ENCODE data around the gene LRRC37A2.
"Not testable (repeated sequence)": the region's sequence is repeated elsewhere in the genome, so short reads cannot be mapped to it uniquely, and the experiment has no call there.

Gene LRRC37A2

DNA sequence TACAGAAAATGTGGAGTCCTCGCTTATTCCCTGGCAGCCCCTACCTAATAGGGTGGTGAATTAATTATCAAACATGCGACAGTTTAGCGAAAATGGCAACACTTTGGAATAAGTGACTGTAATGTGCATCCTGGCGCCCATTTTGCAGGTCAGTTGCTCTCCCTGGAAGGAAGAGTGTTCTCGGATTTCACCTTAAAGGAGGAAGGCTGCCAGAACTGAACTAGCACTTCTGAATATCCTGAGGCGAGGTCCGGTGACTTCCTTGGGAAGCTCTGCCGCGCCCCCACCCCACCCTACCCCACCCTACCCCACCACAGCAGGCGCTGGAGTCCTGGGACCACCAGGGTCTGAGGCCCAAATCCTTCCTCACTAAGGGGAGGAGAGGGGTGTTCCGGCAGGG is at the start of gene LRRC37A2:
Gene LRRC37A2 (plus strand): TSS at position 301 of the 400 bp plus-strand sequence. CDS start 245 bp downstream, outside the sequence.
- H3K4me1 ChIP-seq (ENCODE audit: control insufficient read depth, insufficient read depth, low read length); H3K36me3 ChIP-seq (ENCODE audit: control insufficient read depth, insufficient read depth, low read length); H3K27ac ChIP-seq (ENCODE audit: low read depth, low read length); H3K4me3 ChIP-seq (ENCODE audit: low read depth, low read length); H3K9me3 ChIP-seq (ENCODE audit: control insufficient read depth, insufficient read depth, low read depth, low read length); H3K9ac ChIP-seq (ENCODE audit: low read length); H3K27me3 ChIP-seq (ENCODE audit: control insufficient read depth, insufficient read depth, low read length): not testable (repeated sequence)

DNA sequence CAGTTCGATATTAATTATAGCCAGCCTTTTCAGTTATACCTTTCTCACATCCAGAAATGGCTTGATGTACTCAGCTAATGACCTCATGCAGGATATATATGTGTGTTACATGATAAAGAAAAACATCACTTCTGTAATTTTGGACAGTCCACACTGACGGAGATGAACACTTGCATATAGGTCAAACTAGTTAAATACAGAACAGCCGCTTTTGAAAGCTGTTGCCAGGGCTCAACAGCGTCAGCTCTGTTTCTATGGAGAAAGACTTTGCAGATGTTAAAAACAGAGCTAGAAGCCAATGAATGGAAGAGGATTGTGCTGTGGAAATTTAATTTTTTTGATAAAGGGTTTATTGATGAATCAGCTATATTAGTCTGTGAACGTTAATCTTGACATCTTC is 44.6 kb upstream of the LRRC37A2 start:
- H3K9me3 ChIP-seq (ENCODE audit: control insufficient read depth, insufficient read depth, low read depth, low read length); H3K27ac ChIP-seq (ENCODE audit: low read depth, low read length); H3K4me1 ChIP-seq (ENCODE audit: control insufficient read depth, insufficient read depth, low read length); H3K4me3 ChIP-seq (ENCODE audit: low read depth, low read length); H3K9ac ChIP-seq (ENCODE audit: low read length); H3K27me3 ChIP-seq (ENCODE audit: control insufficient read depth, insufficient read depth, low read length); H3K36me3 ChIP-seq (ENCODE audit: control insufficient read depth, insufficient read depth, low read length): not testable (repeated sequence)

DNA sequence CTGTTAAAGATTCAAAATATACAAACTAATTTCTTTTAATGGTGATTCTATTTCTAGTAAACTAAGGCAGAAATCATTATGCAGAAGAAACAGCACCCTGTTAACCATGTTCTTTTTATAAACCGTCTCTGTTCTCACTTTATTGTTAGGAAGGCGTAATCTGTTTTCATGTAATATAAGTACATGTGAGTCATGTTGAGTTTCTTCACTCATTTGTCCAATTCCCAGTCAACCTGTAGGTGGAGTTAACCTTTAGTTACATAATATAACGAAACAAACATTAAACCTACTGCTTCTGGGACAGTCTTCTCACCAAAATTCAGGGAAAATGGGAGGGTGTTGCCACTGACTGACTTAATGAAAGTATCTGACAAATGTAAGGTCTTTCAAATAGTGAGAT is 37.8 kb upstream of the LRRC37A2 start:
- not testable (repeated sequence) for H3K4me1 ChIP-seq (ENCODE audit: control insufficient read depth, insufficient read depth, low read length); H3K36me3 ChIP-seq (ENCODE audit: control insufficient read depth, insufficient read depth, low read length); H3K27ac ChIP-seq (ENCODE audit: low read depth, low read length); H3K4me3 ChIP-seq (ENCODE audit: low read depth, low read length); H3K27me3 ChIP-seq (ENCODE audit: control insufficient read depth, insufficient read depth, low read length); H3K9me3 ChIP-seq (ENCODE audit: control insufficient read depth, insufficient read depth, low read depth, low read length); H3K9ac ChIP-seq (ENCODE audit: low read length)

DNA sequence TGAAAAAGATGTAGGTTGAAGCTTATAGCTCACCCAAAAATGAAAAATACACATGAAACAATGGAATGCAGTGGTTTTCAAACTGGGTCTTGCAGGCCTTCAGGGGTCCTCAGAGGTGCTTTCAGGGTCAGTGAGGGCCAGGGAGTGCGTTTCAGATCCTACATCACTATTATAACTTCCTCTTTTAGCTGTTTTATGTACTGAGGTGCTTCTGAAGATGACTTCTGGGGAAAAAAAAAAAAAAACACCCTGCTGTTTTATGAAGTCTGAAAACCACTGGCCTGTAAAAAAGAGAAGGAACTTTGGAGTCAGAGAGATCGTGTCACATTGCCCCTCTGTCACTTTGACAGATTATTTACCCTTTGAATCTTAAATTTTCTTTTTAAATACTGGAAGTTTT is 36.7 kb upstream of the LRRC37A2 start:
- not testable (repeated sequence) for H3K4me3 ChIP-seq (ENCODE audit: low read depth, low read length); H3K27ac ChIP-seq (ENCODE audit: low read depth, low read length); H3K9ac ChIP-seq (ENCODE audit: low read length); H3K36me3 ChIP-seq (ENCODE audit: control insufficient read depth, insufficient read depth, low read length); H3K9me3 ChIP-seq (ENCODE audit: control insufficient read depth, insufficient read depth, low read depth, low read length); H3K27me3 ChIP-seq (ENCODE audit: control insufficient read depth, insufficient read depth, low read length); H3K4me1 ChIP-seq (ENCODE audit: control insufficient read depth, insufficient read depth, low read length)

DNA sequence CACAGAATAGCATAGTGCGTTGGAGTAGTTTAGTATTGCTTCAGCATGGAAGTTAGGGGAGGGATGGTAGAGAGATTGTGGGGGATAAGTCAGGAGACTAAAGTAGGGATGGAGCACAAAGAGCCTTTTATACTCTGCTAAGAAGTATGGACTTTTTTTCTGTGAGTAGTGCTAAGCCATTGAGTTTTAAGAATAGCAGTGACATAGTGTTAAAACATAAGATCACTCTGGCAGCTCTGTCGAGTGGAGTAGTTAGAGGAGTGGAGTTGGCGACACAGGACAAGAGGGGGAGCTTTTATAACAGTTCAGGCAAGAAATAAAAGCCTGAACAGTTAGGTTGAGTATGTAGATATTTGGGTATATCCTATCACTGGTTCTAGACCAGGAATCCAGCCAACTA is 33.4 kb upstream of the LRRC37A2 start:
- not testable (repeated sequence) for H3K36me3 ChIP-seq (ENCODE audit: control insufficient read depth, insufficient read depth, low read length); H3K27me3 ChIP-seq (ENCODE audit: control insufficient read depth, insufficient read depth, low read length); H3K27ac ChIP-seq (ENCODE audit: low read depth, low read length); H3K9ac ChIP-seq (ENCODE audit: low read length); H3K9me3 ChIP-seq (ENCODE audit: control insufficient read depth, insufficient read depth, low read depth, low read length); H3K4me3 ChIP-seq (ENCODE audit: low read depth, low read length); H3K4me1 ChIP-seq (ENCODE audit: control insufficient read depth, insufficient read depth, low read length)

DNA sequence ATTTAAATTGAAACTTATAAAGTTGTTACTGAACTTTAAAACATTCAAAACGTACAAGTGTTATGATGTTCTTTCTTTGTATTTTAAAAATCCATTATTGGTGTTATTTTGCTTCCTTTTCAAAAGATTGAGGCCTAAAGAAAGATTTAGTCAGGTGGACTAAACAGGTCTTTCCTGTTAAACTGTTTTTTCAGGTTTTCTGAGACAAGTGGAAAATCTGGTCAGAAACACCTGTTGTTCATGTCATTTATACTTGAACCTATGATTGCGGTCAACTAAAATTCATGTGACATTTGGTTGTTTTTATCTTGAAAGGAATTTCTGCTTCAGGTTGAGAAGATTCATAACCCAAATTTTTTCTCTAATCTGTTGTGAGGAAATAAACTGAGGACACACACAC is 31.0 kb upstream of the LRRC37A2 start:
- H3K36me3 ChIP-seq (ENCODE audit: control insufficient read depth, insufficient read depth, low read length); H3K4me1 ChIP-seq (ENCODE audit: control insufficient read depth, insufficient read depth, low read length); H3K4me3 ChIP-seq (ENCODE audit: low read depth, low read length); H3K27me3 ChIP-seq (ENCODE audit: control insufficient read depth, insufficient read depth, low read length); H3K27ac ChIP-seq (ENCODE audit: low read depth, low read length); H3K9ac ChIP-seq (ENCODE audit: low read length); H3K9me3 ChIP-seq (ENCODE audit: control insufficient read depth, insufficient read depth, low read depth, low read length): not testable (repeated sequence)

DNA sequence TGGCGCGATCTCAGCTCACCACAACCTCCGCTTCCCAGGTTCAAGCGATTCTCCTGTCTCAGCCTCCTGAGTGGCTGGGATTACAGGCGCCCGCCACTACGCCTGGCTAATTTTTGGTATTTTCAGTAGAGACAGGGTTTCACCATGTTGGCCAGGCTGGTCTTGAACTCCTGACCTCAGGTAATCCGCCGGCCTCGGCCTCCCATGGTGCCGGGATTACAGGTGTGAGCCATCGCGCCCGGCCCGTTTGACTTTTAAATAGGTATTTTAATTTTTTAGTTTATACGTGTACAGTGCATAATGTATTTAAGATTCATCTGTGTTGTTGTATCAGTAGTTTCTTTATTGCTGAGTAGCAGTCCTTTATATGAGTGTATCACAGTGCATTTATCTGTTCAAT is 20.2 kb upstream of the LRRC37A2 start:
- H3K4me3 ChIP-seq (ENCODE audit: low read depth, low read length); H3K27me3 ChIP-seq (ENCODE audit: control insufficient read depth, insufficient read depth, low read length); H3K9ac ChIP-seq (ENCODE audit: low read length); H3K4me1 ChIP-seq (ENCODE audit: control insufficient read depth, insufficient read depth, low read length); H3K9me3 ChIP-seq (ENCODE audit: control insufficient read depth, insufficient read depth, low read depth, low read length); H3K36me3 ChIP-seq (ENCODE audit: control insufficient read depth, insufficient read depth, low read length); H3K27ac ChIP-seq (ENCODE audit: low read depth, low read length): not testable (repeated sequence)

DNA sequence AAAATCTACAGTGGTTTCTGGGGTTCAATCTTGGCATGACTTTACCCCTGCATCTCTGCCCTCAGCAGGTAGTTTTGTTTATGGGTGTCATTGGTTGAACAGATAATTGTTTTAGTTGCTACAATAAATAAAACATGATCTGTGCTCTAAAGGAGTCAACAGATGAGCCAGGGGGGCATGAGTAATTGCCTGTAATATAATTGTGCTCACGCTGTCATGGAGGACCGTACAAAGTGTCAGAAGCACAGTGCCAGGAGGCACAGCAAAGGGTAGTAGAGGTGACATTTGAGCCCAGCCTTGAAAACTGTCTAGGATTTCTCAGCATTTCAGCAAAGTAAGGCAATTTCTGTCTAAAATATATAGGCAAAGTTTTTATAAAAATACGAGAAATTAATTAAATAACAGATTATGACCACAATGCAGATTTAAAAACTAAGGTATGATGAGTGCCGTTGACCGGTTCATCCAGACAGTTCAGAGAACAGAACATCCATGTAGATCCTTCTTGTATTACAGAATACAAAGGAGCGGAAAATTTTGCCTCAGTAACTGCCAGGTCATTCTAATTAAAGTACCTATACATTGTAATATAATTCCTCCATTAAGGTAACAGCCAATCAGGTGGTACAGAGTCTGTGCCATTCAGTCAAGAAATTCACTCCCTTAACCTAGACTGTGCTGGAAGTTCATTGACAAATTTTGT is 12.7 kb upstream of the LRRC37A2 start:
- not testable (repeated sequence) for H3K9me3 ChIP-seq (ENCODE audit: control insufficient read depth, insufficient read depth, low read depth, low read length); H3K4me3 ChIP-seq (ENCODE audit: low read depth, low read length); H3K27me3 ChIP-seq (ENCODE audit: control insufficient read depth, insufficient read depth, low read length); H3K4me1 ChIP-seq (ENCODE audit: control insufficient read depth, insufficient read depth, low read length); H3K27ac ChIP-seq (ENCODE audit: low read depth, low read length); H3K9ac ChIP-seq (ENCODE audit: low read length); H3K36me3 ChIP-seq (ENCODE audit: control insufficient read depth, insufficient read depth, low read length)

DNA sequence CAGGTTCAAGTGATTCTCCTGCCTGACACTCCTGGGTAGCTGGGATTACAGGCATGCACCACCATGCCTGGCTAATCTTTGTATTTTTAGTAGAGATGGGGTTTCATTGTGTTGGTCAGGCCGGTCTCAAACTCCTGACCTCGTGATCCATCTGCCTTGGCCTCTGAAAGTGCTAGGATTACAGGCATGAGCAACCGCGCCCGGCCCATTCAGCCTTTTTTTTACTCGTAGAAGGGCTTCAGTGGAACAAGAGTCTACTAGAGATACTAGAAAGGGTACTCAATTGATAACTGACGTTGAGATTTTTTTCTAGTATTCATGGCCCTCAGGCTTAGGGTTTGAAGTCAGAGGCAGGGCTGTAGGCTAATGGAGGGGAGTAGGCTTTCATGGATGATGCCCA is 6.4 kb upstream of the LRRC37A2 start:
- not testable (repeated sequence) for H3K27ac ChIP-seq (ENCODE audit: low read depth, low read length); H3K9ac ChIP-seq (ENCODE audit: low read length); H3K4me1 ChIP-seq (ENCODE audit: control insufficient read depth, insufficient read depth, low read length); H3K4me3 ChIP-seq (ENCODE audit: low read depth, low read length); H3K36me3 ChIP-seq (ENCODE audit: control insufficient read depth, insufficient read depth, low read length); H3K9me3 ChIP-seq (ENCODE audit: control insufficient read depth, insufficient read depth, low read depth, low read length); H3K27me3 ChIP-seq (ENCODE audit: control insufficient read depth, insufficient read depth, low read length)

DNA sequence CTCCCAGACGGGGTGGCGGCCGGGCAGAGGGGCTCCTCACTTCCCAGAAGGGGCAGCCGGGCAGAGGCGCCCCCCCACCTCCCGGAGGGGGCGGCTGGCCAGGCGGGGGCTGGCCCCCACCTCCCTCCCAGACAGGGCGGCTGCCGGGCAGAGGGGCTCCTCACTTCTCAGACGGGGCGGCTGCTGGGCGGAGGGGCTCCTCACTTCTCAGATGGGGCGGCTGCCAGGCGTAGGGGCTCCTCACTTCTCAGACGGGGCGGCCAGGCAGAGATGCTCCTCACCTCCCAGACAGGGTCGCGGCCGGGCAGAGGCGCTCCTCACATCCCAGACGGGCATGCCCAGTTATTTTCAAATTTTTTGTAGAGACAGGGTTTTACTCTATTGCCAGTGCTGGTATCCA is 22.4 kb downstream of the LRRC37A2 start:
- not testable (repeated sequence) for H3K4me3 ChIP-seq (ENCODE audit: low read depth, low read length); H3K27me3 ChIP-seq (ENCODE audit: control insufficient read depth, insufficient read depth, low read length); H3K9me3 ChIP-seq (ENCODE audit: control insufficient read depth, insufficient read depth, low read depth, low read length); H3K36me3 ChIP-seq (ENCODE audit: control insufficient read depth, insufficient read depth, low read length); H3K27ac ChIP-seq (ENCODE audit: low read depth, low read length); H3K9ac ChIP-seq (ENCODE audit: low read length); H3K4me1 ChIP-seq (ENCODE audit: control insufficient read depth, insufficient read depth, low read length)

DNA sequence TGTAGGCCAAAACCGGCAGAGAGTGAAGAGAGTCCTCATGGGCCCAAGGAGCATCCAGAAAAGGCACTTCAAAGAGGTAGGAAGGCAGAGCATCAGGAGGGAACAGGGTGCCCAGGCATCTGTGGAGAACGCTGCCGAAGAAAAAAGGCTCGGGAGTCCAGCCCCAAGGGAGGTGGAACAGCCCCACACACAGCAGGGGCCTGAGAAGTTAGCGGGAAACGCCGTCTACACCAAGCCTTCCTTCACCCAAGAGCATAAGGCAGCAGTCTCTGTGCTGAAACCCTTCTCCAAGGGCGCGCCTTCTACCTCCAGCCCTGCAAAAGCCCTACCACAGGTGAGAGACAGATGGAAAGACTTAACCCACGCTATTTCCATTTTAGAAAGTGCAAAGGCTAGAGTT is 36.3 kb downstream of the LRRC37A2 start:
- H3K4me3 ChIP-seq (ENCODE audit: low read depth, low read length); H3K9ac ChIP-seq (ENCODE audit: low read length); H3K4me1 ChIP-seq (ENCODE audit: control insufficient read depth, insufficient read depth, low read length); H3K27me3 ChIP-seq (ENCODE audit: control insufficient read depth, insufficient read depth, low read length); H3K36me3 ChIP-seq (ENCODE audit: control insufficient read depth, insufficient read depth, low read length); H3K9me3 ChIP-seq (ENCODE audit: control insufficient read depth, insufficient read depth, low read depth, low read length); H3K27ac ChIP-seq (ENCODE audit: low read depth, low read length): not testable (repeated sequence)

DNA sequence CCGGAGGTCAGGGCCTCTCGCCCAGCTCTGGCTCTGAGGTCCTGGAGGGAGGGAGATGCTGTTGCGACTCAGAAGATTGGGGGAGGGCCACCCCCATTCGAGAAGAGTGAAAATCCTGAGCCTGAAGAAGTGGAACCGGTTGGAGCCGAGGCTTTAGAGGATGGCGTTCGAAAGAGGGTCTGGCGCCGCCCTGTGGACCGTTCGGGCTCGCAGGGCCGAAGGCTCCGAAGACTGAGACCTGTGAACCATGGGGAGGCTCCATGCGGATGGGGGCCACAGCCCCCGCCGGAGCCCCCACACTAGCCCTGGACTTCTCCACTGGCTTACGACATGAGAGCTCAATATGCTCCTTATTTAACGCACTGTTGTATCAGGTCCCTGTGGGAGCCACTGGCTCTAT is 46.9 kb downstream of the LRRC37A2 start:
- H3K4me3 ChIP-seq (ENCODE audit: low read depth, low read length); H3K9ac ChIP-seq (ENCODE audit: low read length); H3K4me1 ChIP-seq (ENCODE audit: control insufficient read depth, insufficient read depth, low read length); H3K9me3 ChIP-seq (ENCODE audit: control insufficient read depth, insufficient read depth, low read depth, low read length); H3K36me3 ChIP-seq (ENCODE audit: control insufficient read depth, insufficient read depth, low read length); H3K27me3 ChIP-seq (ENCODE audit: control insufficient read depth, insufficient read depth, low read length); H3K27ac ChIP-seq (ENCODE audit: low read depth, low read length): not testable (repeated sequence)
